Activated T-cell treated with anti-CD3 and anti-CD28 coated beads, Interleukin-2, amount 50 U/mL, for 72 hours (primary cell): ENCODE results near the gene C19orf44. TPM values are rescaled to one million over a fixed set of nuclear protein-coding genes. Genes with fewer than 3 reads are reported as not detected.
A peak's percentile ranks its signal among the peaks of the same experiment; 100 is the strongest.
"Not testable (repeated sequence)": the region's sequence is repeated elsewhere in the genome, so short reads cannot be mapped to it uniquely, and the experiment has no call there.

Source experiments
- ATAC-seq, 2 donors: fragments of 150-1000 bp; cut with Tn5 transposase; replicated peaks in 1 of 2; 2 replicates each; pipeline ENCODE4 v1.10.0; 2021; ENCODE audit warnings: moderate library complexity in 2 of 2, mild to moderate bottlenecking in 1 of 2
- DNase-seq, 2 donors: peaks; one replicate each; pipeline ENCODE4 v3.0.0; 2021 to 2022; ENCODE audit warnings: mixed read lengths in 1 of 2
- H3K27ac Mint-ChIP-seq: one replicate; pipeline ENCODE4 v1.8.0; 2022; ENCODE audit warnings: mild to moderate bottlenecking, moderate library complexity, mixed read lengths
- H3K27me3 Mint-ChIP-seq: one replicate; pipeline ENCODE4 v1.8.0; 2022; ENCODE audit warnings: low read depth, mixed read lengths
- H3K36me3 Mint-ChIP-seq, 2 donors: one replicate each; pipeline ENCODE4 v1.8.0; 2022; ENCODE audit warnings: mixed read lengths in 2 of 2, mild to moderate bottlenecking in 1 of 2; ENCODE audit not compliant: insufficient read depth in 2 of 2
- H3K4me1 Mint-ChIP-seq: one replicate; pipeline ENCODE4 v1.8.0; 2022; ENCODE audit warnings: low read depth, mixed read lengths
- H3K4me3 Mint-ChIP-seq, 2 donors: one replicate each; pipeline ENCODE4 v1.8.0; 2022; ENCODE audit warnings: mild to moderate bottlenecking in 2 of 2, mixed read lengths in 2 of 2, moderate library complexity in 2 of 2
- H3K9me3 Mint-ChIP-seq, 2 donors: one replicate each; pipeline ENCODE4 v1.8.0; 2022; ENCODE audit warnings: mixed read lengths in 2 of 2
- total RNA-seq, 2 donors: library from RNA; stranded (reverse); gene quantifications; one replicate each; pipeline ENCODE4 v1.2.3, GENCODE V29; 2022

C19orf44 gene
- total RNA-seq, result 1 to 10 TPM; 3.0 to 3.4 TPM

GRCh38 chr19:16495982-16496612 lies at the start of gene C19orf44, which contains the start of gene CALR3:
Gene C19orf44, plus strand, starts transcription at chr19:16496394. Its CDS starts 4,399 bp downstream, at chr19:16500793.
Gene CALR3, minus strand, starts transcription at chr19:16496167. Its CDS starts 38 bp downstream, at chr19:16496129.
- Mint-ChIP-seq H3K27ac (peak within 1 kb of the TSS; percentile 65), H3K36me3 (no peaks in the 10 kb centered on the region), H3K27me3 (no peaks in the 10 kb centered on the region), H3K4me3 (peak within 1 kb of the TSS; percentile 89 to 92), H3K9me3 (no peaks in the 10 kb centered on the region), H3K4me1 (peaks cover 32% of the 10 kb centered on the region)
- DNase-seq, result peak; percentile 97 to 98
- ATAC-seq, result peak; percentile 98 to 99

GRCh38 chr19:16446724-16447368 lies 49.3 kb upstream of the C19orf44 start:
- peaks cover 61% of the 10 kb centered on the region for H3K4me1 Mint-ChIP-seq
- peak overlapping the region in 1 of 2 donors; percentile 62 for H3K4me3 Mint-ChIP-seq

GRCh38 chr19:16448872-16449271 lies 47.3 kb upstream of the C19orf44 start:
- not testable (repeated sequence) for H3K27me3 Mint-ChIP-seq, H3K9me3 Mint-ChIP-seq, DNase-seq, H3K36me3 Mint-ChIP-seq, ATAC-seq
- Mint-ChIP-seq H3K27ac (peak overlapping the region; percentile 90), H3K4me3 (peak overlapping the region; percentile 3 to 66), H3K4me1 (peaks cover 58% of the 10 kb centered on the region)

More at GRCh38 chr19:16446724-16447368, 49.3 kb upstream of the C19orf44 start:
- Mint-ChIP-seq H3K36me3 (peaks cover 5 to 9% of the 10 kb centered on the region in 2 donors), H3K27me3 (no peaks in the 10 kb centered on the region), H3K9me3 (no peaks in the 10 kb centered on the region), H3K27ac (peak overlapping the region; percentile 86)
- peak; percentile 67 to 76 for ATAC-seq
- DNase-seq, result peak; percentile 55 to 61

GRCh38 chr19:16449330-16449961 lies 46.7 kb upstream of the C19orf44 start:
- H3K4me3 Mint-ChIP-seq, result peak overlapping the region in 1 of 2 donors; percentile 66
- peaks cover 6 to 10% of the 10 kb centered on the region in 2 donors for H3K36me3 Mint-ChIP-seq
- DNase-seq (peak; percentile 29 to 56), ATAC-seq (peak; percentile 83 to 87)
- no peaks in the 10 kb centered on the region for H3K9me3 Mint-ChIP-seq
- peak overlapping the region; percentile 90 for H3K27ac Mint-ChIP-seq
- peaks cover 53% of the 10 kb centered on the region for H3K4me1 Mint-ChIP-seq
- no peaks in the 10 kb centered on the region for H3K27me3 Mint-ChIP-seq

GRCh38 chr19:16452325-16452724 lies 43.9 kb upstream of the C19orf44 start:
- Mint-ChIP-seq H3K27me3 (no peaks in the 10 kb centered on the region), H3K27ac (no peak overlapping the region), H3K36me3 (peaks cover 8 to 11% of the 10 kb centered on the region in 2 donors), H3K4me1 (peaks cover 38% of the 10 kb centered on the region), H3K4me3 (no peak overlapping the region), H3K9me3 (no peaks in the 10 kb centered on the region)
- no peak for DNase-seq
- no peak for ATAC-seq

GRCh38 chr19:16454351-16454918 lies 41.8 kb upstream of the C19orf44 start:
- H3K4me3 Mint-ChIP-seq, result no peak overlapping the region
- ATAC-seq (no peak), DNase-seq (no peak)
- peaks cover 7% of the 10 kb centered on the region in 2 donors for H3K36me3 Mint-ChIP-seq
- H3K27ac Mint-ChIP-seq, result no peak overlapping the region
- peaks cover 42% of the 10 kb centered on the region for H3K4me1 Mint-ChIP-seq
- H3K27me3 Mint-ChIP-seq, result no peaks in the 10 kb centered on the region
- H3K9me3 Mint-ChIP-seq, result no peaks in the 10 kb centered on the region

- Mint-ChIP-seq H3K36me3 (peaks cover 2 to 3% of the 10 kb centered on the region in 2 donors), H3K27me3 (no peaks in the 10 kb centered on the region), H3K27ac (no peak overlapping the region), H3K4me3 (no peak overlapping the region), H3K9me3 (no peaks in the 10 kb centered on the region), H3K4me1 (peaks cover 43% of the 10 kb centered on the region)
- ATAC-seq, result no peak
- DNase-seq, result no peak
These were observed 40.7 kb upstream of the C19orf44 start for GRCh38 chr19:16455489-16455888.

- DNase-seq (no peak), ATAC-seq (peak; percentile 7 to 15)
- no peaks in the 10 kb centered on the region for H3K27me3 Mint-ChIP-seq
- peaks cover 2 to 3% of the 10 kb centered on the region in 2 donors for H3K36me3 Mint-ChIP-seq
- H3K9me3 Mint-ChIP-seq, result no peaks in the 10 kb centered on the region
- peak overlapping the region in 1 of 2 donors; percentile 56 for H3K4me3 Mint-ChIP-seq
- peaks cover 43% of the 10 kb centered on the region for H3K4me1 Mint-ChIP-seq
- no peak overlapping the region for H3K27ac Mint-ChIP-seq
These were observed 39.5 kb upstream of the C19orf44 start for GRCh38 chr19:16456652-16457194.

GRCh38 chr19:16457195-16457953 lies 38.8 kb upstream of the C19orf44 start:
- Mint-ChIP-seq H3K27me3 (no peaks in the 10 kb centered on the region), H3K27ac (no peak overlapping the region), H3K9me3 (no peaks in the 10 kb centered on the region), H3K36me3 (peaks cover 2 to 3% of the 10 kb centered on the region in 2 donors), H3K4me1 (peaks cover 47% of the 10 kb centered on the region), H3K4me3 (peak overlapping the region in 1 of 2 donors; percentile 56)
- DNase-seq, result no peak
- ATAC-seq, result peak; percentile 24 to 35

GRCh38 chr19:16457954-16458331 lies 38.3 kb upstream of the C19orf44 start:
- no peaks in the 10 kb centered on the region for H3K27me3 Mint-ChIP-seq
- ATAC-seq, result no peak

GRCh38 chr19:16458391-16459341 lies 37.5 kb upstream of the C19orf44 start:
- no peaks in the 10 kb centered on the region for H3K27me3 Mint-ChIP-seq
- H3K4me1 Mint-ChIP-seq, result peaks cover 60% of the 10 kb centered on the region
- H3K4me3 Mint-ChIP-seq, result peak overlapping the region in 1 of 2 donors; percentile 54
- H3K36me3 Mint-ChIP-seq, result peaks cover 2 to 3% of the 10 kb centered on the region in 2 donors
- H3K27ac Mint-ChIP-seq, result no peak overlapping the region
- DNase-seq (no peak), ATAC-seq (no peak)
- H3K9me3 Mint-ChIP-seq, result no peaks in the 10 kb centered on the region

More at GRCh38 chr19:16457954-16458331, 38.3 kb upstream of the C19orf44 start:
- DNase-seq, result no peak
- peaks cover 53% of the 10 kb centered on the region for H3K4me1 Mint-ChIP-seq
- H3K36me3 Mint-ChIP-seq, result peaks cover 2 to 3% of the 10 kb centered on the region in 2 donors
- H3K4me3 Mint-ChIP-seq, result peak overlapping the region in 1 of 2 donors; percentile 54
- no peaks in the 10 kb centered on the region for H3K9me3 Mint-ChIP-seq
- no peak overlapping the region for H3K27ac Mint-ChIP-seq
